Measurements from ENCODE around the gene DOCK1. TPM values are rescaled to one million over a fixed set of nuclear protein-coding genes. Genes with fewer than 3 reads are reported as not detected.

The DOCK1 gene
- total RNA-seq, 2 donors from 2014 or later, result 41.2 to 56.0 TPM

DNA sequence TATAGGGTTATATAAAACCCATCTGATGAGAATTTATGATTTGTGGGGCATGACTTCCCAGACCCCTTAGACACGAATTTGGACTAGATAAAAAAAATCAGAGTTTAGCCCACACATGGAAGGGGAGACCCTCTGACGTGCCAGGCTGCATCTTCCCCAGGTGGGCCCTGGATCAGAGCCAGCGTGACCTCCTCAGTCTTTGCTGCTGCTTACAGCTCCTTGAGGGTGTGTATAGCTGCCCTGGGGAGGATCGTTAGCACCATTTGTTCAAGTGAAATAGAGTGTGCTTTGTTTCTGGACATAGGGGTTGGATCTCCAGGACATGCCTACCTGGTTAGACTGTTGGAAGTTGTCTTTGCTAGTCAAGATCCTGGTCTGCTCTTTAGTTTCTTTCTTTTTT is 54.2 kb downstream of the DOCK1 start:
- WGBS, result 82% methylated on average over 4 of the region's 4 CpGs
- Histone ChIP-seq H3K27ac (no peak overlapping the region), H3K4me1 (replicated peaks) (no peaks in the 10 kb centered on the region), H3K4me3 (no peak overlapping the region), H3K9me3 (no peaks in the 10 kb centered on the region), H3K36me3 (no peaks in the 10 kb centered on the region), H3K27me3 (replicated peaks; ENCODE audit: insufficient read depth) (no peaks in the 10 kb centered on the region)
- no peak for DNase-seq (ENCODE audit: low spot score)
- TF ChIP-seq, protein P1, sequence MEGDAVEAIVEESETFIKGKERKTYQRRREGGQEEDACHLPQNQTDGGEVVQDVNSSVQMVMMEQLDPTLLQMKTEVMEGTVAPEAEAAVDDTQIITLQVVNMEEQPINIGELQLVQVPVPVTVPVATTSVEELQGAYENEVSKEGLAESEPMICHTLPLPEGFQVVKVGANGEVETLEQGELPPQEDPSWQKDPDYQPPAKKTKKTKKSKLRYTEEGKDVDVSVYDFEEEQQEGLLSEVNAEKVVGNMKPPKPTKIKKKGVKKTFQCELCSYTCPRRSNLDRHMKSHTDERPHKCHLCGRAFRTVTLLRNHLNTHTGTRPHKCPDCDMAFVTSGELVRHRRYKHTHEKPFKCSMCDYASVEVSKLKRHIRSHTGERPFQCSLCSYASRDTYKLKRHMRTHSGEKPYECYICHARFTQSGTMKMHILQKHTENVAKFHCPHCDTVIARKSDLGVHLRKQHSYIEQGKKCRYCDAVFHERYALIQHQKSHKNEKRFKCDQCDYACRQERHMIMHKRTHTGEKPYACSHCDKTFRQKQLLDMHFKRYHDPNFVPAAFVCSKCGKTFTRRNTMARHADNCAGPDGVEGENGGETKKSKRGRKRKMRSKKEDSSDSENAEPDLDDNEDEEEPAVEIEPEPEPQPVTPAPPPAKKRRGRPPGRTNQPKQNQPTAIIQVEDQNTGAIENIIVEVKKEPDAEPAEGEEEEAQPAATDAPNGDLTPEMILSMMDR (IDR thresholded peaks at IDR 0.05), result no peak
- TF ChIP-seq POLR2AphosphoS5 (IDR thresholded peaks at IDR 0.05), result no peak
- no peak for TF ChIP-seq POLR2A (IDR thresholded peaks at IDR 0.05)
- intact Hi-C loops (cut with DNase I), result no loop called here

DNA sequence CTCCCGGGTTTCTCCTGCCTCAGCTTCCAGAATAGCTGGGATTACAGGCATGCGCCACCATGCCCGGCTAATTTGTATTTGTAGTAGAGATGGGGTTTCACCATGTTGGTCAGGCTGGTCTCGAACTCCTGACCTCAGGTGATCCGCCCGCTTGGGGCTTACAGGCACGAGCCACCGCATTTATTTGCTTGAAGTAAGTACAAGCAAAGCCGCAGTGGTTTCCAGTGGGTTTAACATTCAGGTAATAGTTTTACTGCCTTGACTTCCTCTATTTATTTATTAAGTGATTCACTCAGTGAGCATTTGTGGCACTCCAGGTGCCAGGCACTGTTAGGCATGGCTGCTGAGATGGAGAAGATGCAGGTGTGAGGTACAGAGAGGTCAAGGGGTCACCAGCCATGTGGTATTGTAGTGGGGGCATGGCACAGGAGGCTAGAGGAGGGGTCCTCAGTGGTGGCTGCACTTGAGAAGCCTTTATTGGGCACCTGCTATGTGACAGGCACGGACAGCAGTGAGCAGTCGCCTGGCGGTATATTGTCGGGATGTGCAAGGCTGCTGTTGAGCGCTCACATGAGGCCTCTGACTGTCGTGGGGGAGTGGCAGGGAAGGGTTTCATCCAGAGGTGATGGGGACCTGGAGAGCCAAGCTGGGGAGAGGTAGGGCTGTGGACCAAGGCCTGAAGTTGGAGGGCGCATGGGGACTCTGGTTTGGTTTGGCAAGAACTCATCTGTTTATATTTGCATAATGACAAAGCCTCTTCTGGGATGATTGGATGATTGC is 54.9 kb downstream of the DOCK1 start:
- intact Hi-C loops (cut with DNase I), result no loop called here
- no peaks in the 10 kb centered on the region for H3K27me3 ChIP-seq (replicated peaks; ENCODE audit: insufficient read depth)
- no peaks in the 10 kb centered on the region for H3K9me3 ChIP-seq
- no peak overlapping the region for H3K4me3 ChIP-seq
- H3K27ac ChIP-seq, result no peak overlapping the region
- no peaks in the 10 kb centered on the region for H3K4me1 ChIP-seq (replicated peaks)
- no peak for DNase-seq (ENCODE audit: low spot score)
- H3K36me3 ChIP-seq, result no peaks in the 10 kb centered on the region
- no peak for TF ChIP-seq POLR2AphosphoS5 (IDR thresholded peaks at IDR 0.05)
- no peak for TF ChIP-seq POLR2A (IDR thresholded peaks at IDR 0.05)
- TF ChIP-seq, protein P1 (IDR thresholded peaks at IDR 0.05), result no peak
- WGBS, result 95% methylated on average over 16 of the region's 16 CpGs

DNA sequence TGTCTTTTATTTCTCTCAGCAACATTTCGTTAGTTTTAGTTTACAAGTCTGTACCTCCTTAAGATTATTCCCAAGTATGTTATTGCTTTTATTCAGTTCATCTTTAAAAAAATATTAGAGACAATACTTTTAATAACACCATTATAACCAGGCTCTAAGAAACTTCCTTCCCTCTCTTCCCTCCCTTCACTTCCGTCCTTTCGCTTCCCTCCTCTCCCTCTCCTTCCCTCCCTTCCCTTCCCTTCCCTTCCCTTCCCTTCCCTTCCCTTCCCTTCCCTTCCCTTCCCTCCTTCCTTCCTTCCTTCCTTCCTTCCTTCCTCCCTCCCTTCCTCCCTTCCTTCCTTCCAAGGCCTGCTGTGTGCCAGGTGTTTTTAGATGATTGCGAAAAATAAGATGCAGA is 58.1 kb downstream of the DOCK1 start:
- Histone ChIP-seq H3K27me3 (replicated peaks; ENCODE audit: insufficient read depth) (no peaks in the 10 kb centered on the region), H3K9me3 (no peaks in the 10 kb centered on the region), H3K36me3 (no peaks in the 10 kb centered on the region), H3K4me1 (replicated peaks) (no peaks in the 10 kb centered on the region), H3K27ac (no peak overlapping the region), H3K4me3 (no peak overlapping the region)
- whole genome bisulfite sequencing, result 90% methylated on average over 4 of the region's 4 CpGs
- intact Hi-C loops (cut with DNase I), result no loop called here
- DNase-seq (ENCODE audit: low spot score), result no peak
- TF ChIP-seq, protein P1 (IDR thresholded peaks at IDR 0.05), result no peak
- no peak for TF ChIP-seq POLR2AphosphoS5 (IDR thresholded peaks at IDR 0.05)
- no peak for TF ChIP-seq POLR2A (IDR thresholded peaks at IDR 0.05)

DNA sequence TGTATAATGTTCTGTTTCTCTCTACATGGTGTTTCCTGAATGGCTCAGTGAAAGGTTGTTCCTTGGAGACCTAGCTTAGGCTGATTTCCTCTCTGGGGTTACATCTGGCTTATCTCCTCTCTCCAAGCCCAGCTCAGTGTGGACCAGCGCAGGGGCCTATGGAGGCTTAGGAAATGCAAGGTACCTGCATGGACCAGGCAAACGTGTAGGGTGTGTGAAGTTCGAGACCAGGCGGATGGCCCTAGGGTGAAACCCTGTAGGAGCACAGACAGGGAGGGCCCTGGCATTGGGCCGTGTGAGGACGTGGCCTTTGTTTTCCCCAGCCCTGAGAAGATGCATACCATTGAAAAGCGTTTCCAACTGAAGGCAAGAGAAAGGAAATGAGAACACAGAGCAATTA is 59.0 kb downstream of the DOCK1 start:
- intact Hi-C loops (cut with DNase I), result no loop called here
- WGBS, result 76% methylated on average over 7 of the region's 7 CpGs
- TF ChIP-seq, protein P1 (IDR thresholded peaks at IDR 0.05), result no peak
- TF ChIP-seq POLR2AphosphoS5 (IDR thresholded peaks at IDR 0.05) (no peak), POLR2A (IDR thresholded peaks at IDR 0.05) (no peak)

DNA sequence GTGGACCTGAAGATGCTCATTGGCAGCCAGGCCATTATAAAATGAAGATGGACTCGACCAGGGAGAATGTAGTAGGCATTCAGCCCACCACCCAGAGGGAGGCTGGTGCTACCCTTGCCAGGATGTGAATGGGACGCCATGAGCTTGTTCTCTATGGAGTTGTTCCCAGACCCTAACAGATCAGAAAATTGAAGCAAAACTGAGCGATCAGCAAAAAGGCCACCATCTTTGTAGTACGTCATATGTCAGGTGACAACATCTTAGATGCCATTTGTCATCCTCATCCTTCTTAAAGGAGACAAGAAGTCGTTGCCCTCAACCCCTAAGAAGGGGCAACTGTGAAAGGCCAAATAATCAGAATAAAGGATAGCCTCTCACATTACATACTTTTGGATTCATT is 61.7 kb downstream of the DOCK1 start:
- intact Hi-C loops (cut with DNase I), result no loop called here
- Histone ChIP-seq H3K4me3 (no peak overlapping the region), H3K4me1 (replicated peaks) (no peaks in the 10 kb centered on the region), H3K27me3 (replicated peaks; ENCODE audit: insufficient read depth) (no peaks in the 10 kb centered on the region), H3K27ac (no peak overlapping the region), H3K9me3 (no peaks in the 10 kb centered on the region), H3K36me3 (no peaks in the 10 kb centered on the region)
- WGBS, result 92% methylated on average over 5 of the region's 5 CpGs
- DNase-seq (ENCODE audit: low spot score), result no peak
- TF ChIP-seq POLR2A (IDR thresholded peaks at IDR 0.05), result no peak
- TF ChIP-seq, protein P1 (IDR thresholded peaks at IDR 0.05), result no peak
- TF ChIP-seq POLR2AphosphoS5 (IDR thresholded peaks at IDR 0.05), result no peak

More for the DNA sequence above, 59.0 kb downstream of the DOCK1 start:
- no peak overlapping the region for H3K27ac ChIP-seq
- no peaks in the 10 kb centered on the region for H3K4me1 ChIP-seq (replicated peaks)
- H3K36me3 ChIP-seq, result no peaks in the 10 kb centered on the region
- no peaks in the 10 kb centered on the region for H3K27me3 ChIP-seq (replicated peaks; ENCODE audit: insufficient read depth)
- H3K4me3 ChIP-seq, result no peak overlapping the region
- H3K9me3 ChIP-seq, result no peaks in the 10 kb centered on the region
- no peak for DNase-seq (ENCODE audit: low spot score)
